HEK293 (cell line): ENCODE data around the gene SNCB.

Source experiments
- CTCF ChIA-PET: fragments of 350-600 bp; formaldehyde crosslinking; extraction: SDS; loops from one replicate; lab custom pipeline; 2021; ENCODE audit warnings: antibody characterized with exemption; lab: Yijun Ruan, JAX
- POLR2A ChIA-PET: fragments of 300-600 bp; formaldehyde crosslinking; extraction: SDS; loops from one replicate; lab custom pipeline; 2020; ENCODE audit warnings: antibody characterized with exemption, inconsistent platforms; lab: Yijun Ruan, JAX
- H3K27ac ChIP-seq: fragments of 200-500 bp; sonication (Bioruptor generic); 2 replicates; pipeline ENCODE4 v1.5.1; 2014; ENCODE audit warnings: low read depth, low read length, control low read depth, inconsistent platforms; ENCODE audit errors: extremely low read depth
- H3K36me3 ChIP-seq, 2 experiments: fragments of 200-500 bp in 1 of 2; sonication (Bioruptor generic) in 1 of 2; 1 replicate in 1 of 2; 2 replicates in 1 of 2; pipeline ENCODE4 v1.5.1; 2014 to 2017; ENCODE audit warnings: inconsistent platforms in 2 of 2, low read length in 2 of 2; ENCODE audit not compliant: control insufficient read depth in 2 of 2, insufficient read depth in 1 of 2
- H3K4me1 ChIP-seq: fragments of 200-500 bp; sonication (Bioruptor generic); 2 replicates; pipeline ENCODE4 v1.5.1; 2014; ENCODE audit warnings: mild to moderate bottlenecking, low read length, inconsistent platforms; ENCODE audit not compliant: control insufficient read depth, insufficient read depth
- H3K4me3 ChIP-seq: 2 replicates; pipeline ENCODE4 v1.5.1; 2011; ENCODE audit warnings: low read depth, mild to moderate bottlenecking, control low read depth, low read length, moderate library complexity
- H3K9me3 ChIP-seq: fragments of 200-500 bp; sonication (Bioruptor generic); 2 replicates; pipeline ENCODE4 v1.5.1; 2014; ENCODE audit warnings: low read depth, low read length, inconsistent platforms; ENCODE audit not compliant: control insufficient read depth, insufficient read depth
- CTCF ChIP-seq: fragments of 450-650 bp; formaldehyde crosslinking; IDR thresholded peaks from 2 replicates; pipeline ENCODE4 v1.5.1; 2016; ENCODE audit warnings: missing biosample characterization, missing genetic modification characterization
- PATZ1 ChIP-seq: fragments of 450-650 bp; formaldehyde crosslinking; IDR thresholded peaks from 2 replicates; pipeline ENCODE4 v1.5.1; 2016; ENCODE audit warnings: missing biosample characterization, missing genetic modification characterization
- ZBTB11 ChIP-seq: fragments of 450-650 bp; formaldehyde crosslinking; conservative IDR thresholded peaks from 2 replicates; pipeline ENCODE4 v1.5.1; 2016; ENCODE audit warnings: low read depth, missing biosample characterization, missing genetic modification characterization
- ZBTB20 ChIP-seq: fragments of 450-650 bp; formaldehyde crosslinking; IDR thresholded peaks from 2 replicates; pipeline ENCODE4 v1.5.1; 2016; ENCODE audit warnings: missing biosample characterization, missing genetic modification characterization
- ZFP69B ChIP-seq: fragments of 450-650 bp; formaldehyde crosslinking; IDR thresholded peaks from 2 replicates; pipeline ENCODE4 v1.5.1; 2016; ENCODE audit warnings: missing biosample characterization, missing genetic modification characterization
- ZNF138 ChIP-seq: fragments of 450-650 bp; formaldehyde crosslinking; IDR thresholded peaks from 2 replicates; pipeline ENCODE4 v1.5.1; 2016; ENCODE audit warnings: missing biosample characterization, missing genetic modification characterization, borderline replicate concordance
- ZNF16 ChIP-seq: fragments of 450-650 bp; formaldehyde crosslinking; IDR thresholded peaks from 2 replicates; pipeline ENCODE4 v1.5.1; 2016; ENCODE audit warnings: low read depth, missing biosample characterization, missing genetic modification characterization
- ZNF174 ChIP-seq: fragments of 450-650 bp; formaldehyde crosslinking; IDR thresholded peaks from 2 replicates; pipeline ENCODE4 v1.5.0; 2017; ENCODE audit warnings: missing biosample characterization, mild to moderate bottlenecking, missing genetic modification characterization
- ZNF221 ChIP-seq: fragments of 450-650 bp; formaldehyde crosslinking; IDR thresholded peaks from 2 replicates; pipeline ENCODE4 v1.5.1; 2017; ENCODE audit warnings: missing biosample characterization, missing genetic modification characterization, borderline replicate concordance
- ZNF266 ChIP-seq: fragments of 450-650 bp; formaldehyde crosslinking; IDR thresholded peaks from 2 replicates; pipeline ENCODE4 v1.5.1; 2016; ENCODE audit warnings: missing biosample characterization, missing genetic modification characterization, low read depth
- ZNF518A ChIP-seq: fragments of 450-650 bp; formaldehyde crosslinking; conservative IDR thresholded peaks from 2 replicates; pipeline ENCODE4 v1.5.1; 2016; ENCODE audit warnings: low read depth, missing biosample characterization, missing genetic modification characterization
- ZNF529 ChIP-seq: fragments of 450-650 bp; formaldehyde crosslinking; IDR thresholded peaks from 2 replicates; pipeline ENCODE4 v1.5.1; 2017; ENCODE audit warnings: missing genetic modification characterization, missing biosample characterization; ENCODE audit not compliant: insufficient replicate concordance
- ZNF571 ChIP-seq: fragments of 450-650 bp; formaldehyde crosslinking; IDR thresholded peaks from 2 replicates; pipeline ENCODE4 v1.5.0; 2017; ENCODE audit warnings: missing biosample characterization, missing genetic modification characterization
- ZNF664 ChIP-seq: fragments of 450-650 bp; formaldehyde crosslinking; IDR thresholded peaks from 2 replicates; pipeline ENCODE4 v1.5.1; 2016; ENCODE audit warnings: missing biosample characterization, missing genetic modification characterization
- ZNF791 ChIP-seq: fragments of 450-650 bp; formaldehyde crosslinking; IDR thresholded peaks from 2 replicates; pipeline ENCODE4 v1.5.1; 2016; ENCODE audit warnings: missing biosample characterization, missing genetic modification characterization
- ZXDB ChIP-seq: fragments of 450-650 bp; formaldehyde crosslinking; IDR thresholded peaks from 2 replicates; pipeline ENCODE4 v1.5.1; 2016; ENCODE audit warnings: missing biosample characterization, missing genetic modification characterization

The SNCB gene

GRCh38 chr5:176630681-176631222 lies 418 bp upstream of the SNCB start (continued):
- TF ChIP-seq ZNF138 (tag by site-specific recombination) (no peak), PATZ1 (tag by site-specific recombination) (peak; percentile 15; the same call in 1 of the 2 replicates), ZNF791 (tag by site-specific recombination) (no peak), ZNF16 (no peak), ZFP69B (peak; percentile 37; the same call in 1 of the 2 replicates), ZNF529 (tag by site-specific recombination) (no peak), ZNF664 (tag by site-specific recombination) (no peak), CTCF (tag by site-specific recombination) (no peak), ZBTB11 (tag by site-specific recombination) (no peak), ZXDB (tag by site-specific recombination) (0 out of 2 replicates have a peak, but pooled peaks have one; percentile 54), ZNF174 (tag by site-specific recombination) (no peak)

GRCh38 chr5:176629317-176629852 lies 949 bp downstream of the SNCB start:
- H3K36me3 ChIP-seq: no peaks in the 10 kb centered on the region
- TF ChIP-seq ZNF571 (tag by site-specific recombination) (no peak), ZNF266 (tag by site-specific recombination) (no peak), ZNF518A (tag by site-specific recombination) (no peak), ZNF221 (tag by site-specific recombination) (no peak), ZBTB20 (tag by site-specific recombination) (no peak)
- TF ChIP-seq, all 188 proteins: peak for 0
- ChIA-PET CTCF (interaction anchor here (1.1 kb wide), 1 partner anchor 29 kb away, joined by 4 read pairs; no protein-coding TSS in a partner anchor), POLR2A (interaction anchor here (0.6 to 2.0 kb wide), 3 partner anchors 18 to 169 kb away, joined by 3 to 10 read pairs (median 4); partner anchors contain the start of gene TSPAN17)
- Histone ChIP-seq H3K9me3 (no peaks in the 10 kb centered on the region), H3K4me1 (peaks cover 6% of the 10 kb centered on the region; the same call in 1 of the 2 replicates), H3K4me3 (no peak overlapping the region), H3K27ac (no peak overlapping the region)
